GM21786 (cell line): ENCODE data around the gene JAKMIP3.

Experiments used
- ATAC-seq: cut with Tn5 transposase; IDR thresholded peaks from one replicate; pipeline ENCODE4 v1.9.1; 2021; ENCODE audit not compliant: unreplicated experiment

The JAKMIP3 gene

GRCh38 chr10:132097609-132098377, 32.0 kb downstream of the JAKMIP3 start:
- ATAC-seq, result no peak

GRCh38 chr10:132098539-132099388, 33.0 kb downstream of the JAKMIP3 start:
- no peak for ATAC-seq

DNA sequence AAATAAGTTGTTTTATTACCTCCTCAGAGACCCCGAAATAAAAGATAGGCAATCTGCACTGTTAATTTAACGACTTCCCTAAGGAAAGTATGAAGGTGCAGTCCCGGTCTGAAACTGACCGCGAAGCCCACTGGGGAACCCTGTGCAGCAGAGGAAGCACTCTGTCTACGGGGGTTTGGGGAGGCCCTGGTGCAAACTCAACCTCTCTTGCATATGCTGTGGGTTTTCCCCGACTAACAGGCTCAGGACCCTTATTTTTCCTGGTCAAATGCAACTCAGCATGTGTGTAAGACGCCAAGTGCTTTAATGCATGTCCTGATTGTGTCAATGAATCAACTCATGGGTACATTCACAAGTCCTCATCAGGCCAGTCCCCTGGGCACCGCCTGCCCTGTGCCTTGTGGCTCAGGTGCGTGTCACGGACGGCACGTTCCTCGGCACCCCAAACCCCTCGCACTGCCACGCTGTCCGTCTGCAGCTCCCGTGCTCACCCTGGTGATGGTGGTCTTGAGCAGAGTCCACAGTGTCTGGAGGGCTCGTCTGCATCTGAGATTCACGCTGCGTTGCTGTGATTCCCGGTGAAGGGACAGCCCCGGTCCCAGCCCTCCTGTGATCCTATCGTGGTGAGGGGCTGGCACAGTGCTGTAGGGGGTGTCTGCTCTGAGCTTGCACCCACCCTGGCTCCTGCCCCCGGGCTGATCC, 33.8 kb downstream of the JAKMIP3 start:
- ATAC-seq, result no peak

DNA sequence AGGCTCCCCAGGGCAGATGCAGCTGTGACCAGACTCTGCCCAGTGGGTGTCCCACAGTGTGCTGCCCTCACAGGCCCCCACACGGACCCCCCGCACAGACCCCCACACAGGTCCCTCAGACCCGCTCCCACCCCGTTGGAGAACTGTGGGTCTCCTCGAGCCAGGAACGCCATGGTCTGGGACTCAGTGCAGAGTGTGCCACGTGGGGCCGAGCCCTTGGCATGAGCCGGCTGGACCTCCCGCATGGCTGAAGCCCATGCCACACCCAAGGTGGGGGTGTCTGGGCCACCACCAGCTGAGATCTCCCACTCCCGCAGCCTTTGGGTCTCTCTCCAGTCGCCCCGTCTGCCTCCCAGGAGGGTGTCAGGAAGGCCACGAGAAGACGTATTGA, 34.3 kb downstream of the JAKMIP3 start:
- no peak for ATAC-seq

- no peak for ATAC-seq
These were observed 35.0 kb downstream of the JAKMIP3 start for GRCh38 chr10:132100556-132101349.

GRCh38 chr10:132101529-132101928, 35.8 kb downstream of the JAKMIP3 start:
- no peak for ATAC-seq

- no peak for ATAC-seq
These were observed 36.4 kb downstream of the JAKMIP3 start for GRCh38 chr10:132102071-132102716.

DNA sequence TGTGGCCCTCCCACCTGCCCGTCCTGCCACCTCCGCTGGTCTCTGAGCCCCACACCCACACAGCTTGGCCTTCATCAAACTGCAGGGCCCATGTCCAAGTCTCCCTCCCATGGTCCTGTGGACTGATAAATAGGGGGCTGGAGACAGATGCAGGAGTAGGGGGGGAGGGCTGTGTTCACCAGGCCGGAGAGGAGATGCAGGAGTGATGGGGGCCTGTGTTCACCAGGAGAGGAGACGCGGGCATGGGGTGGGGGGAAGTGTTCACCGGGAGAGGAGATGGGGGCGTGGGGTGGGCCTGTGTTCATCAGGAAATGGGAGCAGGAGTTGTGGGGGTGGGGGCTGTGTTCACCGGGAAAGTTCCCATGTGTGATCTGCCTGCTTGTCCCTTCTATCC, 37.0 kb downstream of the JAKMIP3 start:
- ATAC-seq, result no peak

DNA sequence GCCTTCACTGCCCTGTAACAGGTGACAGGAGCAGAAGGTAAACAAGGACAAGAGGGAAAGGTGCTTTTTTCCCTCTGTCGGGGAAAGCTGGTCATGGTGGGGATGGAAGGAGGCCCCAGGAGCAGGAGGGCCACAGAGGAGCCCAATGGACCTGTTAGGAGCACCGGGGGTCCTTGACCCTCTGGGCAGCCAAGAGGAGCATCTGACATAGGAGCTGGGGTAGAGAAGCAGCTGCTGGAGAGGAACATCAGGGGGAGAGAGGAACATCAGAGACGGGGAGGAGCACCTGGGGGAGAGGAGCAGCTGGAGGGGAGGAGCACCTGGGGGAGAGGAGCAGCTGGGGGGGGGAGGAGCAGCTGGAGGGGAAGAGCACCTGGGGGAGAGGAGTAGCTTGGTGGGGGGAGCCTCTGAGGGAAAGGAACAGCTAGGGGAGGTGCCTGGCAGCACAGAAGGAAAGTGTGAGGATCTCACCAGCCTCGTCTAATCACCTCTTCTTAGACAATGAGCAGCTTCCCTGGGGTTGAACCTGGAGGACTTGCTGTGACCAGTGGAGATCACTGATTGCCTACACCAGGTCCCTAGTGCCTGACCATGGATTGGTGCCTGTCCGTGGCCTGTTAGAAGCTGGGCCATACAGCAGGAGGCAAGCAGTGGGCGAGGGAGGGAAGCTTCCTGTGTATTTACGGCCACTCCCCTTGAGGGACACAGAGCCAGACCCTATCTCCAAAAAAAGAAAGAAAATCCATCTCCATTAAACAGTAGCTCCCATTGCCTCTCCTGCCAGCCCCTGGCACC, 37.6 kb downstream of the JAKMIP3 start:
- no peak for ATAC-seq

GRCh38 chr10:132104062-132104461, 38.3 kb downstream of the JAKMIP3 start:
- ATAC-seq, result no peak

GRCh38 chr10:132104471-132105301, 38.9 kb downstream of the JAKMIP3 start:
- ATAC-seq, result no peak

DNA sequence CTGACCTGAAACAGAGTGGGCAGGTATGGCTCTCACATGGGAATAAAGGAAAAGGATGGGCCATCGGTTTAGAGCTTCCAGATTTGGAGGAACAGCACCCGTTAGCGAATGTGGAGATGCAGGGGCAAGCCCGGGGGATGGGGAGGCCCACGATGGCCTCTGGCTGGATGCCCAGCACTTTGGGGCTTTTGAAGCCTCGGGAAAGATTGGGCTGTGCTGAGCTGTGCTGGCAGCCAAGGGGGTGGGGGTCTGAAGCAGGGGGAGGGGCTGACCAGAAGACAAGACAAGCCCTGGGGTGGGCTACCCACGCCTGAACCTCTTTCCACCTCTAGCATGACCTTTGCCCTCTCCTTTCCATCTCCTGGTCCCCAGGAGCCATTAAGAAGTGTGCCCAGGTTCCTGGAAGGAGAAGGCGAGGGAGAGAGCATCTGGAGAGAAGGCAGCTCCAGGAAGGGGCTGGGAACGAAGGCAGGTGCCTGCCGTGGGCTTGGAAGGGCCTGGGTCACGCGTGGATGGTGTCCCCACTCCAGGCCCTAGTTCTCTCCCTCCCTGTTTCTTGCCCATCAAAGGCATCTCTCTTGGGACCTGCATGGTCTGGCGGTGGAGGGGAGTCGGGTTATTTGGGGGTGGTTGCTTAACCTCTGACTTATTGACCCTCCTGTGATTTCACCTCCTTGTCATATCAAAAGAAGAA, 39.7 kb downstream of the JAKMIP3 start:
- no peak for ATAC-seq

DNA sequence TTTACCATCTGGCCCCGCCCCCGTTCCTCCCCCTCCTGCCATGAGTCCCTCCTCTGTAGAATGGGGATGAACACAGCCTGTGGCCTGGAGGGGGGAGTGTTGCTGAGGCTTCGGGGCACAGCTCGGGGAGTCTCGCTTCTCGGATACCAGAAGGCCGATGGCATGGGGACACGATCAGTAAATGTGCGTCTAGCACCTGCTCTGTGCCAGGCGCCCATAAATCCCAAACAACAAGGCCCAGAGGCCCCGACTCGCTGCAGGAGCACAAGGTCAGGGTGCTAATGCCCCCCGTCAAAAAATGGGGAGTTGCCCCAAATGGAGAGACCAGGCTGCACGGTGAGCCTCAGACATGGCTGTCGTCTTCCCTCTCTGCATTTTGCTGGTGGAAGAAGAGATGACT, 40.7 kb downstream of the JAKMIP3 start:
- ATAC-seq, result no peak

DNA sequence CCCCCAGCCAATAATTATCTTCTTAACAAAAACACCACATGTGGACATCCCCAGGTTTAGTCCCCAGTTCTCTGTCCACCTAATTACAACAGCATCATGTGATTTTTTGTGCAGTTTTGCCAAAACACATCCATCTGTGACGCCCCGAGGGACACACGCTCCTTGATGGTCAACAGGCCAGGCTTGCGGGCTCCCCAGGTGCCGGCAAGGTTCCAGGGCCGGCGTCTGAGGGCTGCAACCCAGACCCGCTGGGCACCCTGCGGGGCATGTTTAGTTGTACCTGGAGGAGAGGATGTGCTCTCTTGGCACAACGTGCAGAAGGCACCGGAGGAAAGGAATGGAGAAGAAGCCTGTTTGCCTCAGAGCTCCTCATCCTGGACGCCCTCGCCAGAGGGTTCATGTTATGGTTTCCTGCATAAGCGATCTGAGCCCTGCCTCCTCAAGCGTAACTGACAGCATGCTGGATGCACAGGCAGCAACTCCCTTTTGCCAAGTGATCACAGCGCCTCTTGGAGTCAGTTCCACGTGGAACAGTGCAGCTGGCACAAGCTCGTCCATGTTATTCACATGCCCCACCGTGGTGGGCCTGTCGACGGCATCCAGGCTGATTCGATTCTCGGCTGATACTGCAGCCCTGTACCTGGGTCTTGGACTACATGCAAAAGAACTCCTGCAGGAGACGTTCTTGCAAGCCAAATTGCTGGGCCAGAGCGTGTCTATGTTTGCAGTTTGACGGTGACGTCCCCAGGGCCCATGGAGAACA, 41.6 kb downstream of the JAKMIP3 start:
- no peak for ATAC-seq

GRCh38 chr10:132107949-132108877, 42.5 kb downstream of the JAKMIP3 start:
- ATAC-seq, result no peak
